Chondrocyte (in vitro differentiated cells): ENCODE measurements around the gene PCYT2. TPM values are rescaled to one million over a fixed set of nuclear protein-coding genes. Genes with fewer than 3 reads are reported as not detected.

Experiments used
- DNase-seq: peaks from one replicate; pipeline ENCODE4 v3.0.0; 2021; ENCODE audit warnings: mixed read lengths, low spot score
- H3K27ac Mint-ChIP-seq: one replicate; pipeline ENCODE4 v1.8.0; 2021; ENCODE audit warnings: mild to moderate bottlenecking, moderate library complexity, mixed read lengths; ENCODE audit not compliant: unreplicated experiment
- H3K27me3 Mint-ChIP-seq: 2 replicates; pipeline ENCODE4 v1.8.0; 2021; ENCODE audit warnings: low read depth, mixed read lengths
- H3K36me3 Mint-ChIP-seq: 2 replicates; pipeline ENCODE4 v1.8.0; 2021; ENCODE audit warnings: low read depth, mixed read lengths
- H3K4me1 Mint-ChIP-seq: 2 replicates; pipeline ENCODE4 v1.8.0; 2021; ENCODE audit warnings: low read depth, mild to moderate bottlenecking, mixed read lengths
- H3K4me3 Mint-ChIP-seq: one replicate; pipeline ENCODE4 v1.8.0; 2021; ENCODE audit warnings: mild to moderate bottlenecking, moderate library complexity, mixed read lengths; ENCODE audit not compliant: unreplicated experiment
- H3K9me3 Mint-ChIP-seq: 2 replicates; pipeline ENCODE4 v1.8.0; 2021; ENCODE audit warnings: low read depth, mixed read lengths
- total RNA-seq: library from RNA; stranded (reverse); gene quantifications from 3 replicates; pipeline ENCODE4 v1.2.1, GENCODE V29; 2021
- TF ChIP-seq, protein P1 (sequence below): fragments of 200-600 bp; sonication (generic); IDR thresholded peaks from 2 replicates; pipeline ENCODE4 v1.5.0; 2021; ENCODE audit warnings: antibody characterized with exemption, mild to moderate bottlenecking, moderate library complexity

Gene PCYT2
- total RNA-seq, 1 donor from 2014 or later: 28.8 TPM

DNA sequence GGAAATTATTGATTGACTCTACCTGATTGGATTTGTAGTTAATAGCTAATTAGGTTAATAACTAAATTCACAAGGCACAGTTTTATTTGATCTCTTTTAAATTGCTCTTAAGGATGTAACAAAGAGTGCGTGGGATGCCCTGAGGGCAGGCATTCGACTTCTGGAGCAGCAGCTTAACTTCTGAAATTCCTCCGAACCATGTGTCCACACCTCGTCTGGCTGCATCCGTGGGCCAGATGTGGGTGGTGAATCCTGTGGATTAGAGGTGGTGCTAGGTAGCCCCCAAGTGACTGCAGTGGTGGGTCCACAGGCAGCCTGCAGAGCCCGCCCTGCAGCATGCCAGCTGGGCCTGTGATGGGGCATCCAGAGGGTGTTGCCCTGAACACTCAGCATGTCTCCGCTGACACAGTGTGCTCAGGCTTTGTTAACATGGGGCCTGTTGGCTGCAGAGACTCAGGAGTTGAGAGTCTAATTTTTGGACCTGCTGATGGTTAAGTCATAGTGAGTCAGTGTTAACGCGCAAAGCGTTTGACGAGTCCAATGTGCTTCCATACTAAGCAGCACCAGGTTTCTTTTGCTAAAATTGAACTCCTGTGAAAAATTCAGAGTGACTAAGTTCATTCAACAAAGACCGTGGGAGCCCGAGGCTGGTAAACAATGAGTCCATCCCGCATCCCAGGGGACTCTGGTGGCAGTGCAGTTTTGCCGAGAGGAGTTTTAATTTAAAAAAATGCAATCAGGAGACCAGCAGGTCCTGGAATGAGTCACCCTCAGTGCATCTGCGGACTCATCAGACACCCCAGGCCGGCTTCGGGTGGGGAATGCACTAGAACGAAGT, 13.0 kb downstream of the PCYT2 start:
- peaks cover 24% of the 10 kb centered on the region for H3K4me1 Mint-ChIP-seq
- no peak for DNase-seq
- no peaks in the 10 kb centered on the region for H3K27me3 Mint-ChIP-seq
- H3K9me3 Mint-ChIP-seq: no peaks in the 10 kb centered on the region
- TF ChIP-seq, protein P1, sequence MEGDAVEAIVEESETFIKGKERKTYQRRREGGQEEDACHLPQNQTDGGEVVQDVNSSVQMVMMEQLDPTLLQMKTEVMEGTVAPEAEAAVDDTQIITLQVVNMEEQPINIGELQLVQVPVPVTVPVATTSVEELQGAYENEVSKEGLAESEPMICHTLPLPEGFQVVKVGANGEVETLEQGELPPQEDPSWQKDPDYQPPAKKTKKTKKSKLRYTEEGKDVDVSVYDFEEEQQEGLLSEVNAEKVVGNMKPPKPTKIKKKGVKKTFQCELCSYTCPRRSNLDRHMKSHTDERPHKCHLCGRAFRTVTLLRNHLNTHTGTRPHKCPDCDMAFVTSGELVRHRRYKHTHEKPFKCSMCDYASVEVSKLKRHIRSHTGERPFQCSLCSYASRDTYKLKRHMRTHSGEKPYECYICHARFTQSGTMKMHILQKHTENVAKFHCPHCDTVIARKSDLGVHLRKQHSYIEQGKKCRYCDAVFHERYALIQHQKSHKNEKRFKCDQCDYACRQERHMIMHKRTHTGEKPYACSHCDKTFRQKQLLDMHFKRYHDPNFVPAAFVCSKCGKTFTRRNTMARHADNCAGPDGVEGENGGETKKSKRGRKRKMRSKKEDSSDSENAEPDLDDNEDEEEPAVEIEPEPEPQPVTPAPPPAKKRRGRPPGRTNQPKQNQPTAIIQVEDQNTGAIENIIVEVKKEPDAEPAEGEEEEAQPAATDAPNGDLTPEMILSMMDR: no peak
- H3K4me3 Mint-ChIP-seq: peak overlapping the region; percentile 9
- H3K27ac Mint-ChIP-seq: peak overlapping the region; percentile 90
- H3K36me3 Mint-ChIP-seq: peaks cover 6% of the 10 kb centered on the region

DNA sequence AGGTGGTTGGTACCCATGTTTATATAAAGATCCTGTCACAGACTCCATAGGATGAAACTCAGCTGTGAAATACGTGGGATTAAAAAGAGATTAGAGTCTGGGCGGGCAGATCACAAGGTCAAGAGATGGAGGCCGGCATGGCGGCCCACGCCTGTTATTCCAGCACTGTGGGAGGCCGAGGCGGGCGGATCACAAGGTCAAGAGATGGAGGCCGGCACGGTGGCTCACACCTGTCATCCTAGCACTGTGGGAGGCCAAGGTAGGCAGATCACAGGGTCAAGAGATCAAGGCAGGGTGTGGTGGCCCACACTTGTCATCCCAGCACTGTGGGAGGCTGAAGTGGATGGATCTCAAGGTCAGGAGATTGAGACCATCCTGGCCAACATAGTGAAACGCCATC, 15.8 kb downstream of the PCYT2 start:
- H3K4me3 Mint-ChIP-seq: no peak overlapping the region

DNA sequence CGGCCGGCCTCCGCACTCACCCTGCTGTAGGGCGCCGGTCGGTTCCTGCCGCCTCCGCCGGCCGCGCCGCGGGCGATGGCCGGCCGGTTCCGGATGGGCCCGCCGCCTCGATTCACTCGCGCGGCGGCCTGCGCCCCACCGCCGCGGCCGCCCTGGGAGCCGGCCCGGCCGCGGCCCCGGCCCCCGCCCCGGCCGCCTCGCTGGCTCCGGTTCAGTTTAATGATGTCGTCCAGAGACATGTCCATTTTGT, 20.0 kb downstream of the PCYT2 start:
- TF ChIP-seq, protein P1: no peak
- H3K27ac Mint-ChIP-seq: peak overlapping the region; percentile 98
- DNase-seq: no peak
- H3K9me3 Mint-ChIP-seq: no peaks in the 10 kb centered on the region
- no peaks in the 10 kb centered on the region for H3K27me3 Mint-ChIP-seq
- peak overlapping the region; percentile 86 for H3K4me3 Mint-ChIP-seq
- peaks cover 21% of the 10 kb centered on the region for H3K36me3 Mint-ChIP-seq
- peaks cover 33% of the 10 kb centered on the region for H3K4me1 Mint-ChIP-seq

More for the DNA sequence above, 15.8 kb downstream of the PCYT2 start:
- peaks cover 27% of the 10 kb centered on the region for H3K4me1 Mint-ChIP-seq
- peaks cover 6% of the 10 kb centered on the region for H3K36me3 Mint-ChIP-seq
- no peak for DNase-seq
- no peaks in the 10 kb centered on the region for H3K9me3 Mint-ChIP-seq
- H3K27ac Mint-ChIP-seq: no peak overlapping the region
- TF ChIP-seq, protein P1: no peak
- H3K27me3 Mint-ChIP-seq: no peaks in the 10 kb centered on the region

DNA sequence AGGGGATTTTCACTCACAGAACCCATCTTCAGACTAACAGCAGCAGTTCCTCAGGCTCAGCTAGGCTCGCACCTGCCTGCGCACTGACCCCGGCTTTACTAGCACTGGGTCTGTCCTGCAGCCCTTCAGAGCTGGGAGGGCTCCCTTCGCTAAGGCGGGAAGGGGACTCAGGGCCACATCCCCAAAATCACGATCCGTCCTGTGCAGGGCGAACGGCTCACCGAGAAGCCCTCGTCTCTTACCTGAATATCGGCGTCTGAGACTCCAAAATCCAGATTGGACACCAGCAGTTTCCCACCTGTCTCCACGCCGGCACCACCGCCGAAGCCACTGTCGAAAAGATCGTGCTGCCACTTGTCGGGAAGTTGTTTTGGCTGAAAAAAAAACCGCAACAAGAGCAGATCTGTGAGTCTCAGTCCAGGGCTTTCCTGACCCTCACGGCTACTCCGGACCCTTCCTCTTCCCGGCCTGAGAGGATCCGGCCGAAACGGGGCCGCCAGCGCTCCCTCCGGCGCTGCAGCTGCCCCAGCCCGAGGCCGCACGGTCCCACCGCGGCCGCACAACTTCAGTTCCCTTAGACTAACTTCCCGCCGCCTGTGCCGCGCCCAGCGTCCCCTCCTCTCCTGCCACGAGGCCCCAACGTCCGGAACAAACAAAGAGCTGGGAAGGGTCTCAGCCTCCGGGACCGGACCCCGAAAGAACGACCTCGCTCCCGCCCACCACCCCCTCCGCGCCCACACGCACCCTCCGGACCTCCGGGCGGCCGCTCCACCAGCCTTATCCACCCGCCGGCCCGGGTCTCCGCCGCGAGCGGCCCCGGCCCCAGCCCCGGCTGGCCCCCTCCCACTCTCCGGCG, 20.5 kb downstream of the PCYT2 start:
- Mint-ChIP-seq H3K27ac (peak overlapping the region; percentile 93), H3K9me3 (no peaks in the 10 kb centered on the region), H3K4me1 (peaks cover 39% of the 10 kb centered on the region), H3K27me3 (no peaks in the 10 kb centered on the region), H3K36me3 (peaks cover 21% of the 10 kb centered on the region), H3K4me3 (peak overlapping the region; percentile 80)
- DNase-seq: no peak
- TF ChIP-seq, protein P1: no peak

DNA sequence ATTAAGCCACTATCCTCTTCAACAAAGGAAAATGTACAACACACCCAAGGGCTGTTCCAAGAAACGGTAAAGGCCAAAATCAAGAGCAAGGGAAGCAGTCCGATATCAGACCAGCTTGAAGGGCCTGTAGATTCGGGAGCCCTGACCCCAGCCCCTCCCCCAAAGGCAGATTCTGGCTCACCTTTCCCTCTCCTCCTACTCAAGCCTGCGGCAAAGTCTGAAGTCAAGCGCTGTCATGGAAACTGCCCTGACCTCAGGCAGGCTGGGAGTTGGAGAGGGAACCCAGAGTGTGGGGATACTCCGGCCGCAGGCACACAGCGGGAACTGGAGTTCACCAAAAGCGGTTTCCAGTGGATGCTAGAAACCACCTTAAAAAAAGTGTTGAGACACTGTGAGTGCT, 21.6 kb downstream of the PCYT2 start:
- Mint-ChIP-seq H3K36me3 (peaks cover 20% of the 10 kb centered on the region), H3K4me3 (peak overlapping the region; percentile 80), H3K9me3 (no peaks in the 10 kb centered on the region), H3K27ac (no peak overlapping the region), H3K27me3 (no peaks in the 10 kb centered on the region), H3K4me1 (peaks cover 50% of the 10 kb centered on the region)
- TF ChIP-seq, protein P1: no peak
- DNase-seq: no peak
